ENCODE results near the gene TTC39A.
"Not testable (repeated sequence)": the region's sequence is repeated elsewhere in the genome, so short reads cannot be mapped to it uniquely, and the experiment has no call there.

TTC39A gene

DNA sequence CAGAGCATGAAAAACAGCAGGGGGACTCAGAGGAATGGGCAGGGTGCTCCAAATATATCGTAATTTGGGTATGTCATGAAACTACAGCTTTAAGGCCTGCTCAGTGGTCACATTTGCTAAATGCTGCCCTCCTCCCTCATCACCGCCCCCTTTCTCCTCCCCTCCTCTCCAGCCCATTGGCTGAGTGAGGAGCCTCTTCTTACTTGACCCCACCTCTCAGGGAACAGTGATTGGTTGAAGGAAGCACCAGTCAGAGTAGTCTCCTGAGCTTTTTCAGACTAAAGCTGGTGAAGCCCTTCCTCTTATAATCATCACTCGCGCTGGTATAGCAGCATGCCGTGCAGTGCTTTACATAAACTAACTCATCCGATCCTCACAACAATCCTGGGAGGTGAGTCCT lies 10.0 kb upstream of the TTC39A start:
- DNase-seq (ENCODE audit: low read depth in 2 of 2, low spot score in 1 of 2) = no peak

DNA sequence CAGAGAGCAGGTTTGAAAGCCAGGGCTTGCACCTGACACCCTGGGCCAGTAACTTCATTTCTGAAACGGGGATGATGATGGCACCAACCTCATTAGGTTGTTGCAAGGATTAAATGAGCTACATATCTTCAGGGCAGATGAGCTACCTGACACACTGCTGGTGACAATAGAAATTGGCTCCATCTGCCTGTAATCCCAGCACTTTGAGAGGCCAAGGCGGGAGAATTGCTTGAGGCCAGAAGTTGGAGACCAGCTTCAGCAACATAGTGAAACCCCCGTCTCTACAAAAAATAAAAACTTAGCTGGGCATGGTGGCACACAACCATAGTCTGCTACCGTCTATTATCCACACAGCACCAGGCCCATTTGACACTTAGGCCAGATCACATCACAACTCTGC lies 6.3 kb upstream of the TTC39A start:
- DNase-seq (ENCODE audit: low read depth in 2 of 2, low spot score in 1 of 2) = no peak

DNA sequence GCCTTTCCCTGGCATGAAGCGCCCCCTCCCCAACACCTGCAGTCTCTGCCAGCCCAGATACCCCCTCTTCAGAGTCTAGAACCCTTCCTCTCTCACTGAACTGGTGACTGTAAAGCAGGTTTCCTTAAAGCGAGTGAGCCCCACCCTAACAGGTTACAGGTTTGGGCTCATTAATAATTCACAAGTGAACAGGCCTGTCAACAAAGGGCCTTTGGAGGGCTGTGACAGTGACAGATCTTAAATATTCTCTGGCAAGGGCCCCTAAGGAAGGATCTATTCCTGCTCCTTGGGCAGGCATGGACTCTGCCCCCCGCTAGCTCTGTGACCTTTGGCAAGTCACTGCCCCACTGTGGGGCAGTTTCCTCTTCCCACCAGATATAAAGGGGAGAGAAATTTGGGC lies 5.6 kb upstream of the TTC39A start:
- no peak for DNase-seq (ENCODE audit: low read depth in 2 of 2, low spot score in 1 of 2)

GRCh38 chr1:51331206-51332100 lies 1.1 kb upstream of the TTC39A start:
- DNase-seq (ENCODE audit: low read depth in 2 of 2, low spot score in 1 of 2) = no peak

- no peak for DNase-seq (ENCODE audit: low read depth in 2 of 2, low spot score in 1 of 2)
Observed at GRCh38 chr1:51329443-51330325, 678 bp downstream of the TTC39A start.

GRCh38 chr1:51328926-51329325 lies 1.4 kb downstream of the TTC39A start:
- DNase-seq (ENCODE audit: low read depth in 2 of 2, low spot score in 1 of 2) = no peak

GRCh38 chr1:51328279-51328678 lies 2.1 kb downstream of the TTC39A start:
- no peak for DNase-seq (ENCODE audit: low read depth in 2 of 2, low spot score in 1 of 2)

- no peak for DNase-seq (ENCODE audit: low read depth in 2 of 2, low spot score in 1 of 2)
Observed at GRCh38 chr1:51327386-51327785, 3.0 kb downstream of the TTC39A start.

DNA sequence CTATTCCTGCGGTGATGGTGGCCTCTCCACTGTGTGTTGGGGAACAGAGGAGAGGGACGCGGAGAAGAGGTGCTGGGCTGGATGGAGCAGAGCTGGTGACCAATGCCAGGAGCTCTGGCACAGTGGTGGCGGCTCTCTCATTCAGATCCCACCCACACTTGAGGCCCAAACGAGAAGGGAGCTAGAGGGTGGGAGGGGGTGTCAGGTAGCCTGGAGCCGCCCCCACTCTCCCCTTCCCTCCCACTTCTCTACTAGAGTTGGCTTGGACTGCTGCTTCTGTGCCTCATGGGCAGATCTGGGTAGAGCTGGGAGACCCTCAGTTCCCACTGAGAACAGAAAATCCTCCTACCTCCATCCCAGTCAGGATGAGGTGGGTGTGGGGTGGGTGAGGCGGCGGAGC lies 3.5 kb downstream of the TTC39A start:
- DNase-seq (ENCODE audit: low read depth in 2 of 2, low spot score in 1 of 2) = no peak

DNA sequence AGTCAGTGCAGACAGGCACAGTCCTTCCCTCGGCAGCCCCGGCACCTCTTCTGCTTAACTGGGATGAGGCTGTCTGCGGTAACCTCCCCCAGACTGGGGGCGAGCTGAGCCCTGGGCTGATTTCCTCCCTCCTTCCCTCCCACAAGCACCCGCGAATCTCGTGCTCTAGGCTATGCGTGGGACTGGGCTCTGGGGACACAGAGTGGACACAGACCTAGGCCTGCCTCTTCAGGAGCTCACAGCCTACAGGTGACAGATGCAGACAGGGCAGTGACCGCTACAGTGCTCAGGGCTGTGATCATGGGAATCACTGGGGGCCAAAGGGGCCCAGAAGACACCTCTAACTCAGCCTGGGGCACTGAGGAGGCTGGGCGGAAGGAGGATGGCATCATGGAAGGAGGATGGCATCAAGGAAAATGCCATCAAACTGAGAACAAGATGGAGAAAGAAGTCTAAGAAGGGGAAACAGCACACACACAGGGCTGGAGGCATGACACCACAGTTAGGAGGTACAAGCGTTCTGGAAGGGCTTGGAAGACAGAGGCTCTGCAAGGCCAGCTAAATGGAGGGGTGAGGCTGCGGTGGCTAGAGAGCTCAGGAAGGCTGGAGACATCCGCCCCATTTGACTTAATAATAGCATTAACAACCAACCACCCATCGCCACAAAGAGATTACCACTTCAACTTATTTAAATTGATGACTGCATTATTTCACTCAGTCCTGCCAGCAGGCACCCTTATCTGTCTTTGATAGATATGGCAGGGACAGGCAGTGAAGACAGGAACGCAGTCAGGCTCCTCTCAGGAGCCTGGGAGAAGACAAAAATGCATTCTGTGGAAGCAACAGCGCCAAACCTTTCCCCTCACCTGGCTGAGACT lies 4.2 kb downstream of the TTC39A start:
- no peak for DNase-seq (ENCODE audit: low read depth in 2 of 2, low spot score in 1 of 2)

DNA sequence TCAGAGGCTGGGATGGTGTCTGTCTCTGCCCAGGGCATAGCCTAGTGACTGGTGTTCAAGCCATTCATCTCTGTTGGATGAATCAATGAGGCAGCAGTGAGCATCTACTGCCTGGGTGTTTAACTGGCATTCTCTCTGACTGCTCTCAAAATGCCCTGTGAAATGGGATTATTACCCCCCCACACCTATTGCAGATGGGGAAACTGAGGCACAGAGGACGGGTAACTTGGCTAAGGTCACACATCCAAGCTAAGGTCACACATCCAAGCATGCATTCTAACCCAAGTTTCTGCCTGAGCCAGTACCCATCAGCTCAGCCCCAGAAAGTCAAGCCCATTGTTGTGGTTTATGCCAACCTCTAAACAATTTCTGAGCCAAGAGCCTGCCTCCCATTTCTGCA lies 5.0 kb downstream of the TTC39A start:
- no peak for DNase-seq (ENCODE audit: low read depth in 2 of 2, low spot score in 1 of 2)

GRCh38 chr1:51325011-51325385 lies 5.4 kb downstream of the TTC39A start:
- DNase-seq (ENCODE audit: low read depth in 2 of 2, low spot score in 1 of 2) = not testable (repeated sequence)

DNA sequence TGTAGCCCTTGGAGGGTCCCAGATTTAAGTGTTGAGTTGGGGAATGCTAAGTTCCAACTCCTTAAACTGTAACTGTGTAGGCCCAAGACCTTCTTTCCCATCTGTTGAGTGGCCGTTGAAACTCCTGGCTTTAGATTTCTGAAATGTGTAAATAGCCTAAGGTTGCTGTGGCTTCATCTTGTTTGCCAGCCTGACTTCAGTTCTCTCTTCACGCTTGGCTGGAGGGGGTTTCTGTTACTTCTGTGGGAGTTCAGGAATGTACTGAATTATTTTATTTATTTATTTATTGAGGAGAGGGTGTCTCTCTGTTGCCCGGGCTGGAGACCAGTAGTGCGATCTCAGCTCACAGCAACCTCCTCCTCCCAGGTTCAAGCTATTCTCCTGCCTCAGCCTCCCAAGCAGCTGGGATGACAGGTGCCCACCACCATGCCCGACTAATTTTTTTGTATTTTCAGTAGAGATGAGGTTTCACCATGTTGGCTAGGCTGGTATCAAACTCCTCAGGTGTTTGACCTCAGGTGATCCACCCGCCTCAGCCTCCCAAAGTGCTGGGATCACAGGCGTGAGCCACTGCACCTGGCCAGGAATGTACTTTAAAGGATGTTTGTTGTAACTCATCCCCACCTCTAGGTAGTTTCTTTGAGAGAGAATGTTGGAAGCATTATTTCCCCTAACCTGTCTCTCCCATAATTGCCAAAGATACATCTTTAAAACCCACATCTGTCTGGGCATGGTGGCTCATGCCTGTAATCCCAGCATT lies 5.9 kb downstream of the TTC39A start:
- no peak for DNase-seq (ENCODE audit: low read depth in 2 of 2, low spot score in 1 of 2)

GRCh38 chr1:51323778-51324177 lies 6.6 kb downstream of the TTC39A start:
- DNase-seq (ENCODE audit: low read depth in 2 of 2, low spot score in 1 of 2) = no peak

GRCh38 chr1:51322417-51323101 lies 7.8 kb downstream of the TTC39A start:
- DNase-seq (ENCODE audit: low read depth in 2 of 2, low spot score in 1 of 2) = no peak

- DNase-seq (ENCODE audit: low read depth in 2 of 2, low spot score in 1 of 2) = no peak
Observed at GRCh38 chr1:51321924-51322280, 8.5 kb downstream of the TTC39A start.

- no peak for DNase-seq (ENCODE audit: low read depth in 2 of 2, low spot score in 1 of 2)
Observed at GRCh38 chr1:51320967-51321923, 9.1 kb downstream of the TTC39A start.

DNA sequence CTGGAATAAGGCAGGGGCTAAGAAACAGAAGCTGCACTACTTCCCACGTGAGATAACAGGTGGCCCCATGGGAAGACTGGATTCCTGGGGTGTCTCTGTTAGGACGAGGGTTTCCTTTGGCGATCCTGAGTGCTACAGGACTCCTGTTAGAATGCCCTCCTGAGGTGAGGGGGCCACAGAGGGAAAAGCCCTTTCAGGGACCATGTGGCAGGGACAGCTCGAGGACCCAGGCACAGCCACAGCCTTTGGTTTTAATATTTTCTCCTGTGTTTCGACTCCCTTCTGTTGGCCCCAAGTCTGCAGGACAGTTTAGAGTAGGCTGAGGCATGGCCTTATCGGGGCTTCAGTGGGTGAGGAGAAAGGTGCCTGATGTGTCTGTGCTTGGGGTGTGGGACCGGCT lies 12.6 kb downstream of the TTC39A start:
- no peak for DNase-seq (ENCODE audit: low read depth in 2 of 2, low spot score in 1 of 2)

- no peak for DNase-seq (ENCODE audit: low read depth in 2 of 2, low spot score in 1 of 2)
Observed at GRCh38 chr1:51316846-51317120, 13.6 kb downstream of the TTC39A start.
